ENCODE data around the gene DRAXIN.
A peak's percentile ranks its signal among the peaks of the same experiment; 100 is the strongest.

Gene DRAXIN

GRCh38 chr1:11738783-11739182 is 47.3 kb downstream of the DRAXIN start:
- no peak for DNase-seq

GRCh38 chr1:11740258-11741192 is 49.0 kb downstream of the DRAXIN start:
- peak; percentile 60 for DNase-seq

- DNase-seq = no peak
Observed at GRCh38 chr1:11741482-11741881, 50.0 kb downstream of the DRAXIN start.

GRCh38 chr1:11741919-11742558 is 50.5 kb downstream of the DRAXIN start:
- DNase-seq = no peak

GRCh38 chr1:11744287-11744686 is 52.8 kb downstream of the DRAXIN start:
- DNase-seq = no peak

GRCh38 chr1:11746092-11746491 is 54.6 kb downstream of the DRAXIN start:
- DNase-seq = no peak

GRCh38 chr1:11746795-11747487 is 55.4 kb downstream of the DRAXIN start:
- no peak for DNase-seq

GRCh38 chr1:11748294-11749202 is 57.0 kb downstream of the DRAXIN start:
- no peak for DNase-seq

GRCh38 chr1:11749203-11749689 is 57.7 kb downstream of the DRAXIN start:
- peak; percentile 36 for DNase-seq

GRCh38 chr1:11749996-11750395 is 58.5 kb downstream of the DRAXIN start:
- DNase-seq = no peak

- DNase-seq = no peak
Observed at GRCh38 chr1:11751087-11751486, 59.6 kb downstream of the DRAXIN start.

GRCh38 chr1:11752359-11753088 is 61.0 kb downstream of the DRAXIN start:
- no peak for DNase-seq

- DNase-seq = no peak
Observed at GRCh38 chr1:11753555-11754208, 62.2 kb downstream of the DRAXIN start.

GRCh38 chr1:11757047-11757446 is 65.5 kb downstream of the DRAXIN start:
- DNase-seq = no peak

- DNase-seq = no peak
Observed at GRCh38 chr1:11759791-11760190, 68.3 kb downstream of the DRAXIN start.

- DNase-seq = no peak
Observed at GRCh38 chr1:11761285-11761684, 69.8 kb downstream of the DRAXIN start.

- DNase-seq = peak; percentile 35
Observed at GRCh38 chr1:11761988-11762406, 70.5 kb downstream of the DRAXIN start, which contains the start of gene C1orf167. Gene C1orf167, plus strand, starts transcription at chr1:11762193. Its CDS starts 2,208 bp downstream, at chr1:11764401.

GRCh38 chr1:11764115-11764514 is 72.6 kb downstream of the DRAXIN start:
- no peak for DNase-seq

- DNase-seq = no peak
Observed at GRCh38 chr1:11764519-11764918, 73.0 kb downstream of the DRAXIN start.

GRCh38 chr1:11765661-11766428 is 74.3 kb downstream of the DRAXIN start:
- DNase-seq = no peak
